GM18909 (cell line): ENCODE results near the gene NUP210.

ENCODE experiments used
- ATAC-seq: cut with Tn5 transposase; IDR thresholded peaks from one replicate; pipeline ENCODE4 v1.9.1; 2021; ENCODE audit warnings: mild to moderate bottlenecking; ENCODE audit not compliant: unreplicated experiment, poor library complexity

Gene NUP210

DNA sequence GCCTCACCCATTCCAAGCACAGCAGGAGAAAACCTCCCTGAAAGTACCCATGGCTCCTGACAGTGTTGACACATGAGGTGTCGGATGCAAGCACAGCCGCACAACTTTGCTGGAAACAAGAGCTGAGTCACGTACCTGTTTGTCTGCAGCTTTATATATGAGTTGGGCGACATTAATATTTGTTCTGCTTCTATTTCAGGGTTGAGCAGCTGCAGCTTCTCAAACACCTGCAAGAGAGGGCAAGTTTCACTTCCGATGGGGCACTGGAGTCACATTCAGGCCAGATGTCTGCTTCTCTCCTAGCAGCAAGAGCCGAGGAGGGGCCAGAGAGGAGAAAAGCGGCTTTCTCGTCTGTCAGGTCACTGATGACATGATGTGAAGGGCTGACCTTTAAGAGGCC is 88.0 kb downstream of the NUP210 start:
- ATAC-seq: peak; percentile 94

DNA sequence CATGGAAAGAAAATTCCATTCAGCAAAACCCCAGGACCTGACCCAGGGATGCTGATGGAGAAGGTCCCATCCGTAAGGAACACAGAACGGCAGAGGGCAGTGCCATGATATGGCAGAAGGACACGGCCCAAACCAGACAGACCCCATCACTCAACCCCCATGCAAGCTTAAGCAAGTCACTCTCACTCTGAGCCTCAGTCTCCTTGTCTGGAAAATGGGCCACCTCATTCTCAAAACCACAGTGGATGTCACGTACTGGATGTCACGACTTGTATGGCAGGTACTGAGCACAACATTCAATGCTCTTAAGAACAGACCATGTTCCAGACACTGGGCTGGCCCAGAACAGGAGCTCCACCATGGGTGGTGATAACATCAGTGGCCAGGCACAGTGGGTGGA is 90.4 kb downstream of the NUP210 start:
- no peak for ATAC-seq

DNA sequence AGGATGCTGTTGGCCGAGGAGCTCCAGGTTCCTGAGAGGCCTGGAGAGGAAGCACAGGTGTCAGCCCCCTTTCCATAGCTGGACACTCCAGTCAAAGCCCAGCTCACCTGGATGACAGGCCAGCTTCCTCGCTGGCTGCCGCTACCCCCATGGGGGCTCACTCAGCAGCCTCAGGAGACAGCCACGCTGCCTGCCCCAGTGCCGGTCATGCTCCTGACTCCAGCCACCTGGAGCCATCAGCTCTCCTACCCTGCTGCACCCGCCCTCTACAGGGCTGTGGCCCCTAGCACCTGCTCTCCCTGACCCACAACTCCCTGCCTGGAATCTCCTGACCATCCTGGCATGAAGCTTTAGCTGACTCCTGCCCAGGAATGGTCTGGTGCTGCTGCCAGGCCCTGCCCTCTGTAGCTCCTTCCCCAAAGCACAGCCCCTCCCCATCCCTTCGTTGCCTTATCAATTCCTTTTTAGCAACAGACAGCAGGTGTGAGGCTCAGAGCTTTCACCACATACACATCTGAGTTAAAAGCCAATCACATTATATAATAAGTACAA is 94.2 kb downstream of the NUP210 start:
- ATAC-seq: no peak

GRCh38 chr3:13324835-13325501 is 95.2 kb downstream of the NUP210 start:
- no peak for ATAC-seq

DNA sequence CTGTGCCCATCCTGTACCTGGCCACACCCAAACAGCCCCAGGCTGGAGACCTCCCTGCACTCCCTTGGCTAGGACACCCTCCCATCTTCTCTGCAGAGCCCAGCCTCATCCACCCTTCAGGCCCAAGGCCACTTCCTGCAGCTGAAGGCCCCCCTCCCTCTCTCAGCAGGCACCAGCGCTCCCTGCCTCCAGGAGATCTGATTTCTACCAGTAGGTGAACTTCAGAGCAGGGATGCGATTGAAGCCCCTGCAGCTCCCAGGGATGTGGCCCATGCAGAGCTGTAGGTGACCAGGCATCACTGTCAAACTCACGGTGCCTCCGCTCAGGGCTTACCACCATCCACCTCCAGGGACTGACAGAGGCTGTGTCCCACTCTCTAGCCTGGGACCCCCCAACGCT is 96.3 kb downstream of the NUP210 start:
- no peak for ATAC-seq

DNA sequence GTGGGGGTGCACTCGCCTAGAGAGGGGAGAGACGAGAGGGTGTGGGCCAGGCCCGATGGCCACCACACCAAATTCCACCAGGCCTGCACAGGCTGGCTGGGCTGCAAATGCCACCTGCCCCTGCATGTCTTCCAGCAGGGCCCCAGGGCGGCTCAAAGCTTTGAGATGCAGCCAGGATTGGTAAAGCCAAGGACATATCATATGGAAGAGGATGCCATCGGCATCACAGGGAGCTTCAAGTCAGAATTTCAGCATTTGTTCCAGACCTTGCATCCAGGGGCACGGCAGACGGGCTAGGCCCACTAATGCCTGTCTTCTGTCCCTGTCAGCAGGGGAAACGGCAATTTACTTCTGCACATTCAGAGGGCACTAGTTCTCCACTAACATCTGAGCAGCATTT is 97.8 kb downstream of the NUP210 start:
- no peak for ATAC-seq

DNA sequence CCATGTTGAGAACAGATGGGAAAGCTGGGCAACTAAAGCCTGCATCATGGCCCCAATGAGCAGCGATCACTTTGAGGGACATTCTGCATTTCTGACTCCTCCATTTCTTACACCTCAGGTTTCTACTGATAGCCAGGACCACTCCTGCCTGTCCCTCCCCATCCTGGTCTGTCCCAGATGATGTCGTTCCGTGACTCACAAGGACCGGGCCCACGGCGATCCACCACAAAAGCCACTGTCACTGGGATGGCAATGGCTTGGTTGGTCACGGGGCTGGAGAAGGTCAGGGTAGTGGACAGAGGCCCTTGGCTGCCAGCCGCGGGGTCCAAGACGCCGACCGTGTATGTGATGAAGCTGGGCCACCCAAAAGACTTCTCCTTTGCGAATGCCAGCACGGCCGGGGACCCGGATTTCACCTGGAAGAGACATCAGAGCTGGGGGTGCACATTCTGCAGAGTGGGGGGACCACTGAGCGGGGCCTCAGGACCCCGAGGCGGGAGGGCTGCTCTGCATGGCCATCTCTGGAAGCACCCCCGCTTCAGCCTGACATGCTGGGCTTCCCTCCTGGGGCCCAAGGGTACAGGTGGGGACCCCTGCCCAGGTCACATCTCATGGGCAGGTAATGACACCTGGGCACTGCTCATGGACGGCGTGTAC is 100.4 kb downstream of the NUP210 start:
- no peak for ATAC-seq

- no peak for ATAC-seq
Observed at GRCh38 chr3:13318626-13319470, 101.3 kb downstream of the NUP210 start.

GRCh38 chr3:13317596-13318320 is 102.4 kb downstream of the NUP210 start:
- no peak for ATAC-seq

- ATAC-seq: no peak
Observed at GRCh38 chr3:13316603-13317002, 103.5 kb downstream of the NUP210 start.

GRCh38 chr3:13314877-13315276 is 105.2 kb downstream of the NUP210 start:
- ATAC-seq: no peak

GRCh38 chr3:13313813-13314212 is 106.3 kb downstream of the NUP210 start:
- no peak for ATAC-seq

DNA sequence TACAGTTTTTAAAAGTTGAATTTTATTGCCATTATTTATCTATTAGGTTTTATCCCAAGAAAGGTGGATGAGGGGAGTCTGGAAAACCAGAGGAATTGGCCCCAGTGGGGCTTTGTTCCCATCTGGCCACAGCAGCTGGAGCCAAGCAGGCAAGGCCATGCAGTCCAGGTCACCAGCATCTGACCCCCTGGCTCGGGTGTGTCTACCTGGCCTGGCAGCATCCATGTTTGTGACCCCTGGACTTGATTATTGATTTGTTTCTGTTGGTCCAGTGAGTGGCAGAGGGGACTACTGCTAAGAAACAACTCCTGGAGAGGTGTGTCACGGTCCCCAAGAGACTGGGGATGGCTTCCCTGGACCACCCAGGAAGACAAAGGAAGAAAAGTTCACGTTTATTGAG is 111.1 kb downstream of the NUP210 start:
- no peak for ATAC-seq

GRCh38 chr3:13308380-13308801 is 111.7 kb downstream of the NUP210 start:
- peak; percentile 55 for ATAC-seq

GRCh38 chr3:13307041-13307440 is 113.1 kb downstream of the NUP210 start:
- no peak for ATAC-seq

DNA sequence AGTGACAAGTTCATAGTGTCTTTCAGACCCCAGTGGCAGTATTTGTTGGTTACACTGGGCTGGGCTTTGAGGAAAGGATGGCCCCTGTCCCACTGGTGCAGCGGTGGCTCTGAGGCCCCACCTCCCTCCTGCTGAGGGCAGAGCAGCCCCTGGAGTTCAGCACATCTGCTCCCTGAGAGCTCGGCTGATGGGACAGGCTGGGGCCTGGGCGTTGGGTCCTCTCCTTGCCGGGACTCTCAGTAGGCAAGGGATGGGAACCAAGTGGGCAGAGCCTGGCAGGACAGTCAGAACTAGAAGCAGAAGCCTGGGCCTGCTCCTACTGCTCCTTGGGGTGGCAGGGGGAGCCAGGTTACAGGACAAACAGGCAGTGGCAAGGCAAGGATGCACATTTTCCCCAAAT is 114.5 kb downstream of the NUP210 start:
- ATAC-seq: no peak

GRCh38 chr3:13303410-13303809 is 116.7 kb downstream of the NUP210 start:
- ATAC-seq: no peak

DNA sequence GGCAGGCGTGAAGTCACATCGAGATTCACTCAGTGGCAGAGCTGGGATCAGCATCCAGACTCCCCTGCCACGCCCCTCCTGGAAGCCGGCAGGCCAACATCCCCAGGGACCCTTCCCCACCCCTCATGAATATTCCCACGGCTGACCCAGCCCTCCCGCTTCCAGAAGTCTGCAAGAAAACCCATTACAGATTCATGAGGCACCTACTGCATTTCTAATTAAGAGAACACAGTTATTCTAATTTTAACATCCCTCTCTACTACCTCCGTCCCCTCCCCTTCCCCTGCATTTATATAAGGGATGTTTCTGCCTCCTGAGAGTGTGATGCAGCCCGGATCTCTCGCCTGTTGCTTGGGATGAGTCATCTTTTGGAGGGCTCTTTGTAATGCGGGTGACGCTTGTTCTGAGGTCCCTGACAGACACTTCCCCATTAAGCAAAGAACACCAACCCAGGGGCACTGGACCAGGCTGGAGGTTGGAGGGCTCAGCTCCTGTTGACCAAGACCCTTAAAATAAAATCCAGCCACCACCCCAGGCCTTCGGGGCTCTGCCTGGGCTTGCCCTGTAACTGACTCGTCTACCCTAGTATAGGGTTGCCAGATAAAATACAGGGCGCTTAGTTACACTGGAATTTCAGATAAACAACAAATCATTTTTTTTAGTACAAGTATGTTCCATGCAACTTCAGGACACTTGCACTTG is 118.7 kb downstream of the NUP210 start:
- ATAC-seq: no peak

DNA sequence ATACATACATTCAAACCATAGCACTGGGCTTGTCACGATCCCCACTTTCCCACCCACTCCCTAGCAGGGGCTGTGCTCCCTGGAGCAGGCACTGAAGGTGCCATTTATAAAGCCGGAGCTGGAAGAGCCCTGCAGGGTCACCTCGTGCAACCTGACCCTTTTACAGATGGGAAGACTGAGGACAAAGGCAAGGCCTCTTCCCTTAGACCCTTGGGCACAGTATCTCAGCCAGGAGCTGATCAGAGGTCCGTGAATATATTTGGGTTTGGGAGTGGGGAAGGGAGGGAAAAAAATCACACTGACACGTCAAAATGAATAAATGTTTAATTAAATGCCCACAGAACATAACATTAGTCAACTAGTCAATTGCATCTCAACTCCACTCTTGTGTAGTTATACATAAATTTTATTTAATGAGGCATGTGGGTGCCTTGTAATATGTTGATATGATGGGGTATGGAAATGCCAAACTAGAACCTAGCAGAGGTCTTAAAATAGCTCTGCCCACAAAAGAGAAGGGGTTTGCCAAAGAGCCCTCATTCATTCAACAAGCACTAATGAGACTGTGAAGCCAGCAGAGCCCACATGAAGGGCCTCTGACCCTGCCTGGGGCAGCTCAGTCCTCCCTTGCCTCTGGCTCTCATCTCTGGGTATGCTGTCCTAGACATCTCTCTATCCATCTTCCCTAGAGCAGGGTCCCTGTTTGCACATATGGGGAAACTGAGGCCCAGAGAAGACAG is 119.4 kb downstream of the NUP210 start:
- no peak for ATAC-seq
